Duodenal mucosa (tissue), 2 donors: Measurements from ENCODE around the gene TMEM44.

Source experiments
- H3K27ac ChIP-seq: one replicate; pipeline ENCODE4 v1.7.0; 2013; ENCODE audit warnings: low read depth, low read length
- H3K27me3 ChIP-seq, 2 donors: one replicate each; pipeline ENCODE4 v1.7.0; 2013; ENCODE audit warnings: low read length in 2 of 2, control low read depth in 1 of 2; ENCODE audit not compliant: insufficient read depth in 2 of 2, control insufficient read depth in 1 of 2
- H3K36me3 ChIP-seq, 2 donors: one replicate each; pipeline ENCODE4 v1.7.0; 2013; ENCODE audit warnings: low read length in 2 of 2, control low read depth in 1 of 2; ENCODE audit not compliant: insufficient read depth in 2 of 2, control insufficient read depth in 1 of 2
- H3K4me1 ChIP-seq, 2 donors: one replicate each; pipeline ENCODE4 v1.7.0; 2013; ENCODE audit warnings: low read length in 2 of 2, control low read depth in 1 of 2; ENCODE audit not compliant: insufficient read depth in 2 of 2, control insufficient read depth in 1 of 2
- H3K4me3 ChIP-seq, 2 donors: one replicate each; pipeline ENCODE4 v1.7.0; 2013; ENCODE audit warnings: low read length in 2 of 2, low read depth in 1 of 2
- H3K9ac ChIP-seq, 2 donors: one replicate each; pipeline ENCODE4 v1.7.0; 2013; ENCODE audit warnings: low read length in 2 of 2, low read depth in 1 of 2
- H3K9me3 ChIP-seq, 2 donors: one replicate each; pipeline ENCODE4 v1.7.0; 2013; ENCODE audit warnings: low read length in 2 of 2, control low read depth in 1 of 2; ENCODE audit not compliant: control insufficient read depth in 1 of 2

Gene TMEM44

DNA sequence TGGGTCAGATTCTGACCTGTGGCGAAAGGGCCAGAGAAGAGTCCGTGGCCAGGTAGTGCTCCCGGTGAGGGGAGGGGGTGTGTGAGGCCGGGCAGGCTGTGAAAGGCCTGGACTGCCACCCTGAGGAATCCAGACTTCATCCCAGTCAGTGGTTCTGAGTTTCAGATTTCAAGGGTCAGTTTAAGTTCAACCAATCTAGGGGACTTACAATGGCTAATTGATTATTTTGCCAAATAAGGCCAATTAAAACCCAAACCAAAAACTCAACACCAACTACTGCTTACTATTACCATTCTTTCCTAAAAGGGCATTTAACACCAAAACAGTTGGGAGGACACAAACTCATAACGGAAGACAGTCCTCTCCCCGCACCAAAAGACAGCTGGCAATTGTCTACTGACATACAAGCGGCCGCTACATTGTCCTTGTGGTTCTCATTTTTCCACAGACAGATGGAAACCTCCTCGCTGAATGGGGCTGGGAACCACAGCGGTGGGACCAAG is 30.5 kb downstream of the TMEM44 start:
- H3K9me3 ChIP-seq, result no peaks in the 10 kb centered on the region
- no peaks in the 10 kb centered on the region for H3K4me1 ChIP-seq
- H3K36me3 ChIP-seq, result no peaks in the 10 kb centered on the region
- no peaks in the 10 kb centered on the region for H3K27me3 ChIP-seq
- no peak overlapping the region for H3K4me3 ChIP-seq
- no peak overlapping the region for H3K27ac ChIP-seq
- no peak overlapping the region for H3K9ac ChIP-seq

DNA sequence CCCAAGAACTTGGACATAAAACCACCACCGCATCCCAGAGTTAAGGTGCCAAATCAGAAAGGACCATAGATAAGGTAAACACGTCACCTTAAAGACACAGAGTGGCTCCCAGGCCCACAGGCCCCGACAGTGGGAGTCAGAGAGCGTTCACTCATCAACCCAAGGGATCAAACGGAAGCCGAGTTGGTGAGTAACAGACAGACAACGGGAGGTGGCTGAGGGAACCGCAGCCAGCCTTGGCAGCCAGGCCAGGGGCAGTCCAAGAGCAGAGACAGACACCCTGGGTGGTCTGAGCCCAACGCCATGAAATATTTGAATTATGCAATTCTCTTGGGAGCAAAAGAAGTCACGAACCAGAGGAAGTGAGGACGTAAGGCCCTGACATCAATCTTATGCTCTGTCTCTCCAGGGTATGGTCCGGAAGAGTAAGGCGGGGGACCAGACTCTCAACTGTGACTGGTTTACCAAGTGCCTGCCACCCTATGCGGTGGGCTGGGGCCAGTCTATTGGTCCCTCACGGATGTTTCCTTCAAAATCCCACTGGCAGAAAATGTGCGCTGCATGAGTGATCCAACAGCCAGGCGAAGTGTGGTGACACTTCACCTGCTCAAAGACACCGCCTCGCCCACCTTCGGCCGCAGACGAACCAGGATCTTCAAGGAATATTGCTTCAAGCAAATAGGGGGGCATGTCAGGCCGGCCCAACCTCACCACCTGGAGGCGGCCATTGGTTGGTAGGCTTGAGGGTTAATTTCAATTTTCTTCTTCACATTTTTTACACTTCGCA is 34.3 kb downstream of the TMEM44 start:
- H3K36me3 ChIP-seq, result no peaks in the 10 kb centered on the region

DNA sequence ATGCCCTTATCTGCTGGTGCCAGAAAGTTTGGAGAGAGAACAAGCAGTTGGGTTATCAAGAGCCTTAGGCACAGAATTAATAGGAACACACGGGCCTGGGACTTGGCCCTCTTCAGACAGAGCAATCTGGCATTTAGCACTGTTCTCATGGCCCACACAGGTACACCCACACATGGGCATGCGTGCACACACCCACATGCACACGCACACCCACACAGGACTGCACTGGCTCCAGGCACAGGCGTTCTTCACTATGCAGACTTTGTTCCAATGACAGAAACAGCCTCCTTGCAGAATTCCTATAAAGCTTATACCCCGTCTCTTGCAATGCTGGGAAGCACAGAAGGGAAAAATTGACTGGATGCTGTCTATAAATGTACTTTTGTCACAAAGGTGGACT is 36.3 kb downstream of the TMEM44 start:
- no peak overlapping the region for H3K4me3 ChIP-seq
- no peaks in the 10 kb centered on the region for H3K36me3 ChIP-seq
- H3K27ac ChIP-seq, result no peak overlapping the region
- H3K9ac ChIP-seq, result no peak overlapping the region
- no peaks in the 10 kb centered on the region for H3K9me3 ChIP-seq
- no peaks in the 10 kb centered on the region for H3K27me3 ChIP-seq
- H3K4me1 ChIP-seq, result no peaks in the 10 kb centered on the region

More for the DNA sequence above, 34.3 kb downstream of the TMEM44 start:
- Histone ChIP-seq H3K27me3 (no peaks in the 10 kb centered on the region), H3K9me3 (no peaks in the 10 kb centered on the region), H3K4me1 (no peaks in the 10 kb centered on the region), H3K27ac (no peak overlapping the region), H3K4me3 (no peak overlapping the region), H3K9ac (no peak overlapping the region)

DNA sequence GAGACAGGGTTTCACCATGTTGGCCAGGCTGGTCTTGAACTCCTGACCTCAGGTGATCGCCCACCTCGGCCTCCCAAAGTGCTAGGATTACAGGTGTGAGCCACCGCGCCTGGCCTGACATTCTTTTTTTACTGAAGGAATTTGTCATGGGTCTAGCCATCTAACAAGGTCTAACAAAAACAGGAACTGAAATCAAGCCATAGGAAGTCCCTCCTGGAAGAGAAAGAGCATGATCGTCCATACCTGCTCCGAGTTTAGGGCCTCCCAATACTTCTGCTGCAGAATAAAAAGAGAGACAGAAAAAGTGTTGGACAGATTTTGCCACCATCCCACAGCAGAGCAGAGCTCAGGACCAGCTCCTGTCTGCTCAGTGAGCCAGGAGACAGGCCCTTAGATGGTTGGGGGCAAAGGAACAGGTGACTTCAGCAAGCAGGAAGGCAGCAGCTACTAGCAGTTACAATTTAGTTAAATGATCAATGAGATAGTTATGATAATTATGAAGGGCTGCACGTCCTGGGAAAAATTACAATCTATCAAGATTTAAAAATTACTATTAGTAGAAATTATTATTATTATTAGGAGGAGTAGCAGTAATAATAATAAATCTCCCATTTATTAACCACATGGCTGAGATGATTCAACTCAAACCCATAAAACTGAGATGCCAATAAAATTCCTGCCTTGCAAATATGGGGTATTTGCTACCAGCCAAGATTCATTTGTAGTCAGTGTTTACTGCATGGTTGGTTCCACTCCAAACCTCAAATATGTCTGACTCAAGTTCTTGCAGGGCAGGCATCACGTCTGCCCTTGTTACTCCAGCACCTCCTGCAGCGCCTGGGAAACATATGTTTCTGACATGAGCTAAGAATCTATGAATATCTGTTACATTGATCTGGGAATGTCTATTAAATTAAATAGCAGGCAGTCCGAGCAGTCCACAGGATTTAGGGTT is 40.1 kb downstream of the TMEM44 start:
- Histone ChIP-seq H3K4me1 (no peaks in the 10 kb centered on the region), H3K27me3 (no peaks in the 10 kb centered on the region), H3K36me3 (peaks cover 2 to 4% of the 10 kb centered on the region in 2 donors), H3K9ac (no peak overlapping the region), H3K4me3 (no peak overlapping the region), H3K9me3 (no peaks in the 10 kb centered on the region), H3K27ac (peak overlapping the region; percentile 10)

DNA sequence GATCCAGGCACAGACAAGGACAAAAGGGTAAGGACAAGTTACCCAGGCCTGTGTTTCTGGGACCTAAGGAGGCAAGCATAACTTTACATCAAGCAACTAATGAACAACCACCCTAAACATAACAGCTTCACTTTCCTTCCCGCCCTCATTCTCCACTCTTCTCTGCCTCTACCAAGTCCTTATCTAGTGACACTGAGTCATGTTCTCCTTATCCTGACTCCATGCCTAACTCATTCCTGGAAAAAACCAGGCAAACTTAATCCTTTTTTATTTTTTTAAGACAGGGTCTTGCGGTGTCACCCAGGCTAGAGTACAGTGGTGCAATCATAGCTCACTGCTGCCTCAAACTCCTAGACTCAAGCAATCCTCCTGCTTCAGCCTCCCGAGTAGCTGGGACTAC is 44.5 kb downstream of the TMEM44 start:
- Histone ChIP-seq H3K4me3 (no peak overlapping the region), H3K36me3 (peaks cover 4 to 8% of the 10 kb centered on the region in 2 donors), H3K9me3 (no peaks in the 10 kb centered on the region), H3K27me3 (no peaks in the 10 kb centered on the region), H3K9ac (no peak overlapping the region), H3K4me1 (peaks cover 4 to 11% of the 10 kb centered on the region in 2 donors), H3K27ac (no peak overlapping the region)

DNA sequence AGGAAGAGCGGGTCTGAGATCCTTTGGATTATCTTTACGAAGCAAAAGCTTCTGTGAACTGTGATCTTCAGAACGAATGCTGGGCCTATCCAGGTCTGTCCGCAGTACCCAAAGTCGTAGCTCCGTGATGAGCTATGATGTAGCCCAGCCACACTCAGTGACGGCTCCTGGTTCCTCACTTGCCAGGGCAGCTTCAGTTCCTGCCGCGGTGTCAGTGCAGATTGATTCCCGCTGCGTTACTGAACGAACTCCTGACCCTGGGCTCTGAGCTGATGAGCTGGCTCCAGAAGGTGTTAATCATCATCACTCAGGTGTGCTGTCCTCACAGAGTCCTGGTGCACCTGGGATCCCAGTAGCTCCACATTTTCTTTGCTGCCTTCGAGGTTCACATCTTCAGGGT is 45.0 kb downstream of the TMEM44 start:
- H3K9me3 ChIP-seq, result no peaks in the 10 kb centered on the region
- H3K4me3 ChIP-seq, result no peak overlapping the region
- H3K27ac ChIP-seq, result no peak overlapping the region
- H3K9ac ChIP-seq, result no peak overlapping the region
- no peaks in the 10 kb centered on the region for H3K27me3 ChIP-seq
- peaks cover 4 to 8% of the 10 kb centered on the region in 2 donors for H3K36me3 ChIP-seq
- peaks cover 4 to 11% of the 10 kb centered on the region in 2 donors for H3K4me1 ChIP-seq

DNA sequence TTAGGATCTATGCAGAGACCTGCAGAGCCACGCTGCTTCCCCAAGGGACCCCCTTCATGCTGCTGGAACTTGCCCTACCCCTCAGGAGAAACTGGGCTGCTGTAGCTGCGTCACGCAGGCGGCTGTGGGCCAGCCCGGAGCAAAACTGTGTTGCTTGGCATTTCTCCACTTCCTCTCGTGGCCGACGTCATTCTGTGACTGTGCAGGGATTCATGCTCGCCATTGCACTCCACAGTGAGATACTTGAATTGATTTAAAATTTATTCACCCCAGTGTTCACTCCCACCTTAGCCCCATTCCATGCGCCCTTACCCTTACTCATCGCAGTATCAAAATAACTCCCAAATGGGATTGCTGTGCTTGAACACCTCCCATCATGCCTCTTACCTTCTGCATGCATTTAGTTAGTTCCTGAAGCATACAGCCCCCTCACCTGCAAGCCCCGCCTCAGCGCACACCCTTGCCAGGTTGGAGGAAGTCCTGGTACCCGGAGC is 45.7 kb downstream of the TMEM44 start:
- H3K27ac ChIP-seq, result no peak overlapping the region
- no peaks in the 10 kb centered on the region for H3K9me3 ChIP-seq

DNA sequence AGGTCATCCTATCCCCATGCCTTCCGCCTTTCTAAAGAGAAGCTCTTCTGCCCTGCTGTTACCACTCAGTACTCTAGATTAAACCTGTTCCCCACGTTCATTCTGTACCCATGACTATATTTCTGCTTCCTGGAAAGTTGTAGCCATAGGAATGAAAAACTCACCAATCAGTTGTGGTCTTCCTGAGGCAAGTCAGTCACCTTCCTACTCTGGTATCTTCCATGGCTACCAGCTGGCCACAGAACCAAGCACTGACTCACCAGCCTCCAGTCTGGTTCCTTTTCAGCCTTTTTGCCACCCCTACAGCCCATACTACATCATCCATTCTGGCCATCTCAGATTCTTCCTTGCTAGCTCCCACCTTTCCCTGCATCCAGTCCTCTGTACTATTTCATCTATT is 46.4 kb downstream of the TMEM44 start:
- Histone ChIP-seq H3K9me3 (no peaks in the 10 kb centered on the region), H3K27ac (no peak overlapping the region), H3K36me3 (peaks cover 4 to 8% of the 10 kb centered on the region in 2 donors), H3K4me1 (peaks cover 4 to 11% of the 10 kb centered on the region in 2 donors), H3K27me3 (no peaks in the 10 kb centered on the region), H3K4me3 (no peak overlapping the region), H3K9ac (no peak overlapping the region)

More for the DNA sequence above, 45.7 kb downstream of the TMEM44 start:
- Histone ChIP-seq H3K4me3 (no peak overlapping the region), H3K36me3 (peaks cover 4 to 8% of the 10 kb centered on the region in 2 donors), H3K9ac (no peak overlapping the region), H3K27me3 (no peaks in the 10 kb centered on the region), H3K4me1 (peaks cover 4 to 11% of the 10 kb centered on the region in 2 donors)

DNA sequence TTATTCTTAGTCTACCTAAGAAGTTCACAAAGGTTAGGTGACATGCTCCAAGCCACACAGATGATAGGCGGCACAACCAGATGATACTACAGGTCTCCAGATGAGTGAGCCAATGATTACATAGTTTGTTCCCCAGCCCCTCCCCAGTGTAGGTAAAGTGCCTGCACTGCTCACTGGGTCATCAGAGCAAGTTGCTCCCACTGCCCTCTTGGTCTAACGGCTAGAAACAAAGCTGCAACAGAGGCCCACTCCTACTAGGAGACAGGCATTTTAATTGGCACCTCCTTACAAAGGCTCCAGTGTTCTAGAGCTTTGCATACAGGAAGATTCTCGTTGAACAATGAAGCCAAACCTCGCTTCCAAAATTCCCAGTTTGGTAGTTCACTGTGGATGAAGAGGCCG is 47.3 kb downstream of the TMEM44 start:
- no peak overlapping the region for H3K27ac ChIP-seq

DNA sequence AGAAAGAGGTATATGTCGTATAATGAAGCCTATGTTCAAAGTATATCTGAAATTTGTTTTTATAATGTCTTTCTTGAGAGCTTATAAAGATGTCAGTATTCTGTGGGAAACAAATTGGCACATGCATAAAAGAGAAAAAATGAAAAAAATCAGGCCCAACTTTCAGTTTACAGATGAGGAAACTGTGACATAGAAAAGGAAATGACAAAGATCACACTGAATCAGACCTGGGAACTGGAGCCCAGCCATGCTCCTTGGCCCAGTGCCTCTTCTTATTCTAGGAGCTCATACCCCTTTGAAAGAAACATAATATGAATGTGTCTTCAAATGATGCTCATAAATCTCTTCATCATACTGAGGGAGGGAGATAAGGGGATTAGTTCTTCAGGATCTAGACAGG is 48.4 kb downstream of the TMEM44 start:
- no peaks in the 10 kb centered on the region for H3K9me3 ChIP-seq
- H3K4me3 ChIP-seq, result peak overlapping the region; percentile 89 to 97
- H3K4me1 ChIP-seq, result peaks cover 4 to 11% of the 10 kb centered on the region in 2 donors
- H3K27ac ChIP-seq, result no peak overlapping the region
- no peaks in the 10 kb centered on the region for H3K27me3 ChIP-seq
- H3K9ac ChIP-seq, result no peak overlapping the region
- H3K36me3 ChIP-seq, result peaks cover 4 to 8% of the 10 kb centered on the region in 2 donors

More for the DNA sequence above, 47.3 kb downstream of the TMEM44 start:
- H3K4me3 ChIP-seq, result no peak overlapping the region
- no peaks in the 10 kb centered on the region for H3K9me3 ChIP-seq
- H3K9ac ChIP-seq, result no peak overlapping the region
- peaks cover 4 to 8% of the 10 kb centered on the region in 2 donors for H3K36me3 ChIP-seq
- no peaks in the 10 kb centered on the region for H3K27me3 ChIP-seq
- peaks cover 4 to 11% of the 10 kb centered on the region in 2 donors for H3K4me1 ChIP-seq
